Measurements from ENCODE around the gene MSX2. TPM values are rescaled to one million over a fixed set of nuclear protein-coding genes. Genes with fewer than 3 reads are reported as not detected.

The MSX2 gene
- total RNA-seq, 1 experiment from 2014 or later: not detected

DNA sequence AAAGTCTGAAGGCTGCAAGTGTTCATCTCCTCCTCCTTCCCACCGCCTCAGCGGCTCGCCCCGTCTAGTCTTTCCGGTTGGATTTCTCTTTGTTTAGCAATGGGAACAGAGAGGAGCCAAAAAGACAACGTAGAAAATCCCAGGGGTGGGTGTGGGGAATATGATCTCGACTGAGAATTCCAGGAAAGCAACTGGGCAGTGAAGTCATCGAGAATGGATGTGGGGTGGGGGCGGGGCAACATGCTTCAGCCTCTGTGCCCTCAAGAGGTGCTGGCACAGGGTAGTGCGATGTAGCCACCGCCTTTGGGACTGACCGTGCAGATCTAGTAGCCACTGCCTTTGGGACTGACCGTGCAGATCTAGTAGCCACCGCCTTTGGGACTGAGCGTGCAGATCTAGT, 12.9 kb downstream of the MSX2 start:
- H3K36me3 ChIP-seq (ENCODE audit: insufficient read depth, low read length, poor library complexity, severe bottlenecking): no peaks in the 10 kb centered on the region
- no peaks in the 10 kb centered on the region for H3K4me1 ChIP-seq (ENCODE audit: insufficient read depth, low read length, poor library complexity, severe bottlenecking)
- DNase-seq (ENCODE audit: low spot score): no peak
- H3K27ac ChIP-seq (ENCODE audit: low read depth, low read length, poor library complexity, severe bottlenecking): no peak overlapping the region
- ChIA-PET POLR2A (ENCODE audit: low non-redundant PET) (no interaction called here), CTCF (no interaction called here)
- intact Hi-C loops (cut with micrococcal nuclease; ENCODE audit: unreplicated experiment): loop anchor here (5.0 kb wide), 1 partner anchor 410 kb away; no protein-coding TSS in a partner anchor
- H3K4me3 ChIP-seq (ENCODE audit: low read depth, low read length, poor library complexity, severe bottlenecking): no peak overlapping the region
- BruUV-seq (replicated peaks): no TSS peak
- H3K27me3 ChIP-seq (replicated peaks; ENCODE audit: insufficient read depth, low read depth, low read length, poor library complexity): peaks cover 51% of the 10 kb centered on the region
- H3K9me3 ChIP-seq (ENCODE audit: low read depth, low read length, poor library complexity, severe bottlenecking): no peaks in the 10 kb centered on the region
- no peak for TF ChIP-seq EZH2 (IDR thresholded peaks at IDR 0.05; ENCODE audit: borderline replicate concordance, low read depth, low read length, poor library complexity, severe bottlenecking)
- TF ChIP-seq, protein P1, sequence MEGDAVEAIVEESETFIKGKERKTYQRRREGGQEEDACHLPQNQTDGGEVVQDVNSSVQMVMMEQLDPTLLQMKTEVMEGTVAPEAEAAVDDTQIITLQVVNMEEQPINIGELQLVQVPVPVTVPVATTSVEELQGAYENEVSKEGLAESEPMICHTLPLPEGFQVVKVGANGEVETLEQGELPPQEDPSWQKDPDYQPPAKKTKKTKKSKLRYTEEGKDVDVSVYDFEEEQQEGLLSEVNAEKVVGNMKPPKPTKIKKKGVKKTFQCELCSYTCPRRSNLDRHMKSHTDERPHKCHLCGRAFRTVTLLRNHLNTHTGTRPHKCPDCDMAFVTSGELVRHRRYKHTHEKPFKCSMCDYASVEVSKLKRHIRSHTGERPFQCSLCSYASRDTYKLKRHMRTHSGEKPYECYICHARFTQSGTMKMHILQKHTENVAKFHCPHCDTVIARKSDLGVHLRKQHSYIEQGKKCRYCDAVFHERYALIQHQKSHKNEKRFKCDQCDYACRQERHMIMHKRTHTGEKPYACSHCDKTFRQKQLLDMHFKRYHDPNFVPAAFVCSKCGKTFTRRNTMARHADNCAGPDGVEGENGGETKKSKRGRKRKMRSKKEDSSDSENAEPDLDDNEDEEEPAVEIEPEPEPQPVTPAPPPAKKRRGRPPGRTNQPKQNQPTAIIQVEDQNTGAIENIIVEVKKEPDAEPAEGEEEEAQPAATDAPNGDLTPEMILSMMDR (conservative IDR thresholded peaks at IDR 0.05; ENCODE audit: low read depth, low read length): no peak

DNA sequence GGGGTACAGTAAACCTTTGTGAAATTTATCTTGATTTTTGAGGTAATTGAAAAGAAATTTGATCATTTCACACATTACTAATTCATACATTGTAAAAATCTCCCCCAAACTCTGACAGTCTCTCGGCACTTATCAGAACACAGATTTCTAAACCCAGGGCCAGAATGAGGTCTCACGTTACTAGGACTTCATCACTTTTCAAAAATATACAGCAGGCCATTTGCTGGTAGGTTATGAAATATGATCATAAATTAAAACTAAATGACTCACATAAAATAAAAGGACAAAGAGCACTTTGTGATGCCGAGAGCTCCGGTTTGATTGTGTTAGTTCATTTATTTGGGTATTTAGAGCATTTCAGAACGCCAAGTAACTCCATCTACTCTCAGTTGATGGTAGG, 17.0 kb downstream of the MSX2 start:
- Histone ChIP-seq H3K4me1 (ENCODE audit: insufficient read depth, low read length, poor library complexity, severe bottlenecking) (no peaks in the 10 kb centered on the region), H3K9me3 (ENCODE audit: low read depth, low read length, poor library complexity, severe bottlenecking) (no peaks in the 10 kb centered on the region), H3K27me3 (replicated peaks; ENCODE audit: insufficient read depth, low read depth, low read length, poor library complexity) (peaks cover 11% of the 10 kb centered on the region), H3K4me3 (ENCODE audit: low read depth, low read length, poor library complexity, severe bottlenecking) (no peak overlapping the region), H3K27ac (ENCODE audit: low read depth, low read length, poor library complexity, severe bottlenecking) (no peak overlapping the region), H3K36me3 (ENCODE audit: insufficient read depth, low read length, poor library complexity, severe bottlenecking) (no peaks in the 10 kb centered on the region)
- no peak for DNase-seq (ENCODE audit: low spot score)
- intact Hi-C loops (cut with micrococcal nuclease; ENCODE audit: unreplicated experiment): no loop called here
- no TSS peak for BruUV-seq (replicated peaks)
- TF ChIP-seq EZH2 (IDR thresholded peaks at IDR 0.05; ENCODE audit: borderline replicate concordance, low read depth, low read length, poor library complexity, severe bottlenecking): no peak
- TF ChIP-seq, protein P1 (conservative IDR thresholded peaks at IDR 0.05; ENCODE audit: low read depth, low read length): no peak
- CTCF ChIA-PET: no interaction called here
- POLR2A ChIA-PET (ENCODE audit: low non-redundant PET): no interaction called here

DNA sequence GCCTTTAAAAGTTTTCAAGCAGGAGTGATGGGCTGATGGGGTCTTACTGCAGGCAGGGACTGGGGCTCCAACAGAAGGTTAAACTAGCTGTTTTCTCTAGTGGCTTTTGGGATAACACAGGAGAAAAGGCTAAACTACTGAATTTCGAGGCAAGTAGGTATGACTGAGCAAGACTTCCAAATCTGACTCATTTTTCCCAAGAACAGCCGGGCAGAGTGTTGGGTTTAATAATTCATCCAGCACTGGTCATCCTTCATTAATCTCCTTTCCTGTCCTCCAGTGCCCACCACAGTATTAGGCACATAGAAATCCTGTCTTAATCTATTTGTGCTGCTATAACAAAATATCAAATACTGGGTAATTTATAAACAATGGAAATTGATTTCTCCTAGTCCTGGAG, 20.5 kb downstream of the MSX2 start:
- Histone ChIP-seq H3K27me3 (replicated peaks; ENCODE audit: insufficient read depth, low read depth, low read length, poor library complexity) (peaks cover 14% of the 10 kb centered on the region), H3K36me3 (ENCODE audit: insufficient read depth, low read length, poor library complexity, severe bottlenecking) (no peaks in the 10 kb centered on the region), H3K4me1 (ENCODE audit: insufficient read depth, low read length, poor library complexity, severe bottlenecking) (no peaks in the 10 kb centered on the region), H3K27ac (ENCODE audit: low read depth, low read length, poor library complexity, severe bottlenecking) (no peak overlapping the region), H3K9me3 (ENCODE audit: low read depth, low read length, poor library complexity, severe bottlenecking) (no peaks in the 10 kb centered on the region), H3K4me3 (ENCODE audit: low read depth, low read length, poor library complexity, severe bottlenecking) (no peak overlapping the region)
- BruUV-seq (replicated peaks): no TSS peak
- intact Hi-C loops (cut with micrococcal nuclease; ENCODE audit: unreplicated experiment): no loop called here
- TF ChIP-seq EZH2 (IDR thresholded peaks at IDR 0.05; ENCODE audit: borderline replicate concordance, low read depth, low read length, poor library complexity, severe bottlenecking): no peak
- TF ChIP-seq, protein P1 (conservative IDR thresholded peaks at IDR 0.05; ENCODE audit: low read depth, low read length): no peak
- ChIA-PET CTCF (no interaction called here), POLR2A (ENCODE audit: low non-redundant PET) (no interaction called here)
- DNase-seq (ENCODE audit: low spot score): no peak

All from A673 (cell line).